HG02763 (cell line): ENCODE measurements around the gene DIDO1.
A peak's percentile ranks its signal among the peaks of the same experiment; 100 is the strongest.

Experiments used
- ATAC-seq: cut with Tn5 transposase; IDR thresholded peaks from one replicate; pipeline ENCODE4 v1.9.1; 2021; ENCODE audit warnings: mild to moderate bottlenecking, moderate library complexity; ENCODE audit not compliant: unreplicated experiment

DIDO1 gene

DNA sequence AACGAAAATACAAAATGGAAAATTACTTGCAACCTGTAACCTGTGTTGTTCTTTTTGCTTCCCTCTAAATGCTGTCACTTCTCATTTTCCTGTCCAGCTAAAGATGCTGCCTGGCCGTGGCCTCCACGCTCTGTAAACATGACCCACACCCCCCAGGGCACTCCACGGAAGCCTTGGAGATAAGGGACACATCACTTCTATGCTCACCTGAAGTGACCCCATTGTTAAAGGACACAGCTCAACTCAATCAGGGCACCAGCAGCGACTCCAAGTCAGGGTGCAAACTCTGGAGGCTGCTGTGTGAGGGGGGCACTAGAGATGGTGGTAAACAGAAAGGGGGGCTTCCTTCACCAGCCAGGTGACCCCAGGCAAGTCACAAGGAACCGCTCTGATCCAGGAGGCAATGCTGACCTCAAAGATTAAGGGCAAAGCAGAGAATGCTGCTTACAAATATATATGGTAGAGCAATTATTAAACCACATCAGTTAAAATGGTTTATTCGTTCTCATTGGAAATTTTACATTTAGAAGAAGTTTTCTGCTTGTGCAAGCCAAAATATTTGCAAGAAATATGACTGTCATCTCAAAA lies 13.2 kb downstream of the DIDO1 start:
- no peak for ATAC-seq

DNA sequence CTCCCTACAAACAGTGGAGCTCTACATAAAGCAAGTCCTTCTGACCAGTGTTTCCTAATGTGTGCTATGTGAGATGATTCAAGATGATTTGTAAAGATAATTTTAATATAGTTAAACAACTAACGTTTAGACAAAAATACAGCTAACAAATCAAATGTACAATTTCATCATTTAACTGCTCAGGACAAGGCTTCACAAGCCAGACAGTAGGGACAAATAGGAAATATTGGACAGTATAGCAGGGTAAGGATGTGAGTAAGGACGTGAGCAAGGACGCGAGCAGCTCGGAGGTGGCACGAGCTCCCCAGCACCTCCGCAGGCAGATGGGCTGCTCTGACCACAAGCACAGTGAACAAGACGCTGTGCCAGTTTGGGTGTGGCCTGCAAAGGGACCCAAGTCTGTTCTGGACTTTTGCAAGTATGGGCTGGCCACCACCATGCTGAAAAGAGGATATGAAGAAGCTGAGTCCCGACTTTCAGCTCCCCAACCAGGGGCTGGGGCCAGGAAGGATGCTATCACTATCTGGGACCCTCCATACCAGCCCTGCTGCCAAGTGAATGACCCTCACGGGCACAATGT lies 14.5 kb downstream of the DIDO1 start:
- ATAC-seq, result no peak

DNA sequence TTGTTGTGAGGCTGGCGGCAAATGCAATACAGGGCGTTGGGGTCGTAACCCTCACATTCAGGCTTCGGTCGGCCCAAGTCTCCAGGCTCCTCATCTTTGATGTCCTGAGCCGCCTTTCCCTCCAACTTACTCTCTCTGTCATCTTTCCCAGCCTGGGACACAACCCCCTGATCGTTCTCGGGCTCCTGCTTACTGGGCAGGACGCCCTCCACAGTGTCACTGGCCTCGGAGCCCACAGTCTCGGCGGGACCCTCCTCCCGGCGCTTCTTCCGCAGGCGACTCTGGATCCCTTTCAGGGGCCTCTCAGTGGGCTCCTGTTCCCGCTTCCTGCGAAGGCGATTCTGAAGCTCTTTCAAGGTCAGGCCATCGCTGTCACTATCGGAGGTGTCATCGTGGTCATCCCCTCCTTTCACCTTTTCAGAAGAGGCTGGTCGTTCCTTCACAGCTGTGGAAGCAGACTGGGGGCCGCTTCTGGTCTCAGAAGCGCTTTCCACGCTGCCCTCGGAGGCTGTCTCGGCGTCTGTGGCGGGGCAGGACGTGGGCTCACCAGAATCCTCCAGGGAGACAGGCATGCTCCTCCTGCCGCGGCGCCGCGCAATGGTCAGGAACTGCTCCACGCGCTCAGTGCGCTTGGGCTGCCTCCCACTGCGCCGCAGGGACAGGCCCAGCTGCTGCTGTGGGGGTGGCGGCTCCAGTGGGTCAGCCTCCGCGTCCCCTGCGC lies 15.4 kb downstream of the DIDO1 start:
- ATAC-seq, result no peak

DNA sequence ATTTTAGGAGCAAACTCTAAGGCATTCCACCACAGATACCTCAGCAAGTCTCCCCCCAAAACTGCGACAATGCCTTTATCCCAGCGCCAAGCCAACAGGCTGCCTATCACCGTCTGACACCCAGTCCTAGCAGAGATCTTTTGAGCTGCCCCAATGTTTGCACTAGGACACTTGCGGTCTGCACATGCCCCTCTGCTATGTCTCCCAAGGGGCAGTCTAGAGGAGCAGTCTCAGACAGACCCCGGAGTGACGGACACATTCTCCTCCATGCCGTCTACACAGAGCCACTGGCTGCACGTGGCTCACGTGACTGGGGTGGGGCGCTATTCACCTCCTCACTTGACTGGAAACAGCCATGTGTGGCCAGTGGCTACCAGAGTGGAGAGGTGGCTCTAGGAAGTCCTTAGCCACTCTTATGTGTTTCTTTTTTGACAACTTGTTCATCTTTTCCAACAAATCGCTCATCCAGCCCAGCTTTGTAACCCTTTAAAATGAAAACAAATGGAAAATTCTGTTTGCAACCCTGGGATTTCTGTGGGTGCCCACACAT lies 16.0 kb downstream of the DIDO1 start:
- ATAC-seq, result no peak

DNA sequence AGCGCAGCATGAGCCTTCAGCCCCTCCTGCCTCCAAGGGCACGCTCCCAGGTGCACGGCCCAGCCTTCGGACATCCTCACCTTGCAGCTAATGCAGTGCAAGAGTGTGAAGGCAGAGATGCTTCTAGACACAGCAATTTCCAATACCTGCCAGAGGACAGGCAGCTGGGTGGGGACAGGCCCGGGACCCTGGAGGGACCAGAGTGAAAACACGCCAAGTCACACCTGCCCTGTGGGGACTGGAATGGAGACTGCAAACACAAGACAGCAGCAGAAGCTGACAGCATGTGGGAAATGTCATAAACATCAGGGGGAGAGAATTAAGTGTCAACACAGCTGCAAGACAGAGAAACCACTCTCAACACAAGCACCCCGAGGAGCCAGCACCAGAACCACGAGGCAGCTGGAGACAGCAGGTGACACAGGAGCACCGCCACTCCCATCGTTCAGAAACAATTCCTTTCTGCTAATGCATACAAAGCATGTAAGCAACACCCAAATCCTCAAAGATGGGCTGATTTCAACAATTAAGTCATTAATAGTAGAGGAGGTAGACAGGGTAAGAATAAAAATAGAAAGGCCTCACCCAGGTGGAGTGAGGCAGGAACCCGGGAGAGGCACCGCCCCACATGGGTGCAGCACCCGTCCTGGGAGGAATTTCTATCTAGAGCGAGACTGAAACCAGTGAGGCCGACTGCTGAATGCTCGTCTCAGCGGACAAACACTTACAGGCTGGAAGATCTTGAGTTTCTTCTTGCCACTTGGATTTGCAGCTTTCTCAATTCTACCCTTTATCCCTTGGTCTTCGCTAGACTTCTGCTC lies 17.1 kb downstream of the DIDO1 start:
- ATAC-seq, result no peak

DNA sequence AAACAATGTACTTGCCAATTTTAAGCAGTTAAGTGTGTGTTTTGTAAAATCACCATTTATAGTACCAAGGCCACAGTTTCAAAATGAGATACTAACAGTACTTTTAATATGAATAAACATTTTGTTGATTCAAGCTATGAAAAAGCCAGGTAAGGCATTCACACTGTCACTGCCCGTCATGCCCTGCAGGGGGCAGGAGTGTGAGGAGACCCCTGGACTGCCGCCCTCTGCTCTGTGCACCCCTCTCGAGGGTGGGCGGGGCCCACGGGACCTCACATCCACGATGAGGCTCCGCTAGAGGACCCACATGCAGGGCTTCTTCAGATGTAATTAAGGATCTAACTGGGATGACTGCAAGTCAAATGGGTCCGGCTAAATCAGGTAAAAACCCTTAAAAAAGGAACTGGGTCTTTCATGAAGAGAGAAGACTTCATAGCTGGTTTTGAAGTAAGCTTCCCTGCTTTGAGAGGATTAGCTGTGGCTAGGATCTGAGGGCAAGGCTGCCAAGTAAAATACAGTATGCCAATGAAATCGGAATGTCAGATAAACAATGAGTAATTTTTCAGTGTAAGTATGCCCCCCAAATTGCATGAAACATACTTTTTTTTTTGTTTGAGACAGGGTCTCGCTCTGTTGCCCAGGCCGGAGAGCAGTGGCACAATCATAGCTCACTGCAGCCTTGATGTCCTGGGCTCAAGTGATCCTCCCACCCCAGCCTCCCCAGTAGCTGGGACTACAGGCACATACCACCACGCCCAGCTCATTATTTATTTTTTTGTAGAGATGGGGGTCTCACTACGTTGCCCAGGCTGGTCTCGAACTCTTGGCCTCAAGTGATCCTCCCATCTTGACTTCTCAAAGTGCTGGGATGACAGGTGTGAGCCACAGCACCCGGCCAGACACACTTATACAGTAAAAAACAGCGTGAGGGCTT lies 18.7 kb downstream of the DIDO1 start:
- ATAC-seq, result no peak

DNA sequence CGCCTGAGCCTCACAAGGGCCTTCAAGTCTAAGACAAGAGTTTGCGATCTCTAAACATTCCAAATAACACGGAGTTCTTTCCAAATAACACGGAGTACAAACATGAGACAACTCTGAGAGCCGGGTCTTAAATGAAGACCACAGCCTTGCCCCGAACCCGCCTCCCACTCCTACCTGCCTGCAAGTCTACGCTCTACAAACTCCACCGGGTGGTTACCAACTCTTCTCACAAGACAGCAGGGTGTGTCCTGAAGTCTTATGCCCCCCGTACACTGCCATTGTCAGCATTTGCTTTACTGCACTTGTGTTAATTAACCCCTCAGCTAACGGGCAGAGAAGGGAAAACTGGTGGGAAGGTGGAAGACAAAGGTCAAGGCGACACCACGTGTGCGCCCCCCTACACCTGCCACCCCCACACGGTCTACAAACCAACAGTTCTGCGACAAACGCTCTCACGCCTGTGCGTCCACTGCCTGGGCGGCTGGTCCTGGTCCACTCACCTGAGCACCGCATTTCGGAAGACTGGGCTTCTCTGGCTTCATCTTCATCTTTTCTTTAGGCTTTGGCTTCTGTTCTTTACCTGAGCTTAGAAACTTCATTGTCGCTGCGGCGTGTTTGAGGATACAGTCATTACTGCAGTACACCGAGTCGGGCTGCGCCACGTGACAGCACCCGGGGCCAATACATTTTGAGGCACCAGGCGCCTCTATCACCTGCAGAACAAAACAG lies 19.5 kb downstream of the DIDO1 start:
- ATAC-seq, result no peak

DNA sequence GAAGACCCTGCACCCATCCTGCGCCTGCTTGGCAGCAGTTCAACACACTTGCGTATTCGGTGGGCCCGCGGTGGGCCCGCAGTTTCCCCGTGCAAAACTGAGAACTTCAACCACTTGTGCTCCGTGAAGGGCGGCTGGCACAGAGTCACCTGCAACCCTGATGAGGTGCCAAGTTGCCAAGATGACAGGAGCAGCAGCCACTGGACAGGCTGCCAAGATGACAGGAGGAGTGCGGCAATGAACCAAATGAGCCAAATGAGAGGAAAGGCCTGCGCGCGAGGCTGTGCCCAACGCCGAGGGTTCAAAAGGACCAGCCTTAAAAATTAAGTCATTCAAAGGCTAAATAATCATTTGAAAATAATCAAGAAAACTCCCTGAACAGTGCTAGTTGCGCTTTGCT lies 20.1 kb downstream of the DIDO1 start:
- no peak for ATAC-seq

DNA sequence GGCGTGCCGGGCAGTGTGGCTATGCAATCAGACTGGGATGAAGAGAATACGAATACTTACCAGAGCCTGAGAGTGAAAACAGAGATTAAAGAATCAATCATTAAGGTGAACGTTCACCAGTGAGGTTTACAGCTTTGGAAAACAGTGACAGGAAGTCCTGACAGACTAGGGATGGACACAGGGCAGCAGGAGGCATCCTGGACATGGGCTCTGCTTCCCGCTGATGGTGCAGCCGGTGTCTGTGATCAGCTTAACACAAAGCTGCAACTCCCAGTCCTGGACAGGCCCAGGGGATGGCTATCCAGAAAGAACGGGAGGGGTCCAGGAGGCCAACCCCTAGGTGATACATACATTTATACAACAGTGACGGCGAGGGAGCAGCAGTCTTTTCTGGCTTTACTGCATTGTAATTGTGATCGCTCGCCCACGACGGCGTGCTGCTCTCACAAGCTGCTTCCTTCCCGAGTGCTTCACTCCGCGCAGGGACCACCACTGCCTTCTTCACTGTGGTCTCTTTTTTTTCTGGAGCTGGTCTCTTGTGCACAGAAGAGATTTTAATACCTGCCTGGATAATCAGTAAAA lies 20.7 kb downstream of the DIDO1 start:
- ATAC-seq, result no peak

DNA sequence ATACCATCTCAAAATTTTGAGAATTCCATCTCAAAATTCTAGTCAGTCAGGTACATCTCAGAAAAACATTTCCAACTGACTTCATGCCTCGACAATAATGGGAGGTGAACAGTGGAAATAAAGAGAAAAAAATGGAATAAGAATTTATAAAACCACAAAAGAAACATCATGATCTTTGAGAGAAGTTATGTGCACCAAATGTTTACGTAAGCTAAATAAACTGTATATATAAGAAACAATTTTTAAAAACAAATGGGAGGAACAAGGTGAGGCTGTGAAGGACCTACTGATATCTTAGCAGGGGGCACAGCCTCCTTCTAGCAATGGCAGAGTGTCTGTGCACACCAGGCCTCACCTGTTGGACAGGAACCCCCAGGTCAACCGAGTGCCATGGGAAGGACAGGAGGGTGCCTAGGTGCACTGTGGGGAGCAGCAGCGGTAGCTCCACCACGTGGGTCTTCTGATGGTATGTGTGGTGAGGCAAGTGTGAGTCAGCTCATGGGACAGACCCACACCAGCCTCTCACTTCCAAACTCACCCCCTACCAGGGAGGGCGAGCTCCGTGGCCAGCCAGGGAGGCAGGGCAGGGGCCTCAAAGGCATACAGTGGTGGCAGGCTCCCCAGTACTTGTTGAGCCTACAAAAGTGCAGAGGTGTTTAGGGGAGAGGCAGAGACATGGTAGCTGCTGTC lies 23.2 kb downstream of the DIDO1 start:
- no peak for ATAC-seq

DNA sequence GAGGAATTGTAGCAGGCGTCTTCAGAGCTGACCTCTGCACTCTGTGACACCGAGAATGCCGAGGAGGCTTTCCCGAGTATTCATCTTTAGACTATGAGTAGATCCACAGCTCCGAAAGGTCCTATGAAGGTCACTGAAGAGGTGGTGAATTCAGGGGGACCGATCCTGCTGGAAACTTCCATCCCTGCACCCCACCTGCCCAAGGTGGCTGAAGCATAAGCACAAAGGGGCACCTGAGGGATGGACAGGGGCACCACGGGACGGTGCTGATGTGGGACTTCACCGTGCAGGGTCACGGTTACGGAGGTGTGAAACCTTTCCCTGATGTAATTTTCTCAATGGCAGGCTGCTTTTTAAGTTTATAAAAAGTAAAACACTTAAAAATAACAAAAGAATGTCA lies 24.4 kb downstream of the DIDO1 start:
- ATAC-seq, result no peak

DNA sequence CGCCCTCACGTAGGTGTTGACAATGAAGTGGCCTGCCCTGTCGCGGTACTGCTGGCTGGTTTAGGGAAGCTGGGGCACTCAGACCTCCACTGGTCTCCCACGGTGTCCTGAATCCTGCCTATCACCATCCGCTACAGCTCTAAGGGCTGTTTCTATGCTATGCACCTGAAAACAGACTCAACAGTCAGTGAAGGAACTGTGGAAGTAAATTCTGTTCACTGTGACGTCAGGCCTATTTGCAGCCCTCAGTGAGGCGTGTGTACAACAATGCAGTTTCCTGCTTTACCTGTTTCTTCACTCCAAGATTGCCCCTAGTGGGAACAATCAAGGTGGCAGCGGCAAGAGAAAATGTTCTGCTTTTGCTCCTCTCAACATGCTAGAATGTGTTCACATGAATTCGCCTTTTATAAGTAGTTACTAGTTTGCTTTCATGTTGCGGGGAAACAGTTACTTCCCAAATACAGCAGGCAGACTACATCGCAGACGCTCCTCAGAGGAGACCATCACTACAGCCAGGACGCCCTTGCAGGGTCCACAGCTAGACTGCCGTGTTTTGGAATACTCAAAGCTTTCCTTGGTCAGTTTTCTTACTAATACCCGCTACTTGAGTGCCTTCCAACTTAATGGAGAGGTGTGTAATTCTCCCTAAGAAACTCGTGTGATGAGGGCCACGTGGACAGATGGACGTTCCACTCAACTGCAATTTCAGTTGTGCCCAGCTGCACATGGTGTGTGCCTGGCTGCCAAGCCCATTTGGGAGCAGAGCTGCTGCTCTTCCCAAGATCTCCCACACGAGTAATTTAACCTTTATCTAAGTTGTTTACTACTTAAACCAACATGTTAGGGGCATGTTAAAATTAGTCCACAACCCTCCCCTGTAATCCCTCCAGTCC lies 25.4 kb downstream of the DIDO1 start:
- no peak for ATAC-seq

DNA sequence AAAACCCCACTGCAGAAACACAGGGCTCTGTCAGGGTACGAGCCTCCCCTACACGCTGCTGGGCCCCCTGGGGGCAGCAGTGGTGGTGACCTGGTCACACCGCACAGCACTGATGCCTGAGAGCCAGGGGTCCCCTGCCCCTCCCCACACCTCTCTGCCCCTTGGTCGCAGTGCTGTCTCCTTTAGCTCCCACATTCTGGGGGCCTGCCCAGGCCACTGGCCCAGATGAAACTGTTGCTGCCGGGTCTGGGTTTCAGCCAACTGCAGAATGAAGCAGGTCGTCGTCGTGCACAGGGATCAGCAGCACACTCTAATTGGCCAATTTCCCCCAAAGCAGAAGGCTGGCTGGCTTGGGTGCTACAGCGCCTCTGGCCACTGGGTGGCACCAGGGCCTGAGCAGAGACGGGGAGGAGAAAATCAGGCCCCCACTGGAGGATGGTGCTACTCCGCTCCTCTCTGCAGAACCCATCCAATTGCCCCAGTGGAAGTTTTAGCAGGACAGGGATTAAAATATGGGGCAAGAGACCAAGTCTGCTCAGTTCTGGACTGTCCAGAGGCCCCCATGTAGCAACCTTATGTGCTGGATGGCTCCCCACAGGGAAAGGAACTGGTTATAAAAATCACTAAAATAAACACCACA lies 26.1 kb downstream of the DIDO1 start:
- peak; percentile 75 for ATAC-seq

DNA sequence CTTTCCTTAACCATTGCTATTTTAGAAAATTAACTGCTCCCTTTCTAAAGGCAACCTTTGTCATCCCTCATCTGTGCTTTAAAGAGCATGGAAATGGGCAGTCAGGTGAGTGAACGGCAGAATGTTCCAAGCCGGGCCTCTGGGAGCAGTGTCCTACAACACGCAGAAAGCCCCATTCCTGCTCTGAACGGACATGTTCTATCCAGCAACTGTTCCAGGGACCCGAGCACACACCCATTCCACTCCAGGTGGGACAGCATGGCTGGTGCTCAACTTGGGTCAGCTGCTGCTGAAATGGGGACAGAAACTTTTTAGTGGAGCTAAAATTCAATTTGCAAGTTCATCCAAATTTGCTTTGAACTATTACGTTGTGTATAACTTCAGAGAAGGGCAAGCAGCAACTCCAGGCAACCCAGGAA lies 26.7 kb downstream of the DIDO1 start:
- no peak for ATAC-seq

DNA sequence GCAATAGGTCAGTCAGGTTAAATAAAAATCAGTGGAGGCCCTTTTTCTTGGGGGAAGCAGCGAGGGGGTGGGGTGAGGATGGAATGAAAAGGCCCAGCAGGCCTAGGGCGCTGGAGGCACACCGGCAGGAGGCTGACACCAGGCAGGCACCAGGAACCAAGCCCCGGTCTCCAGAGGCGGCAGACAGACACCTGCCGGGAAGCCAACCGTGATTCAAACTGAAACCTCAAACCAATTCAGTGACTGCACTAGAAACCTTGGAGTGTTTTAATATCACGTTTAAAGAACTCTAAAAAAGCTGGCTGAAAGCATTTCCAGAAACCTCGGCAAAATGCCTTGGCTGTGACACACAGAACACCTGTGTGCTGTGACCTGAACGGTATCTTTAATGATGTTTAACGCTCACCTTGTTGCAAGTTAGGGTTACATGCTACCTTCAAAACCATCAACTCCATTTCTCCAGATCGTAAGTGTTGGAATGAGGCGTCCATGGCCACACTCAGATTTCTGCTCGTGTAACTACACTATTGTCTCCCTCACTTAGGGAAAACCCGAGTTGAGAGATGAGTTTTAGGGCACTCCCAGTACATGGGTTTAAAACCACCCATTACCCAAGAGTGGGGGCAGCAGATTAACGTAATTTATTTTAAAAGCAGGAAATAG lies 27.2 kb downstream of the DIDO1 start:
- no peak for ATAC-seq

DNA sequence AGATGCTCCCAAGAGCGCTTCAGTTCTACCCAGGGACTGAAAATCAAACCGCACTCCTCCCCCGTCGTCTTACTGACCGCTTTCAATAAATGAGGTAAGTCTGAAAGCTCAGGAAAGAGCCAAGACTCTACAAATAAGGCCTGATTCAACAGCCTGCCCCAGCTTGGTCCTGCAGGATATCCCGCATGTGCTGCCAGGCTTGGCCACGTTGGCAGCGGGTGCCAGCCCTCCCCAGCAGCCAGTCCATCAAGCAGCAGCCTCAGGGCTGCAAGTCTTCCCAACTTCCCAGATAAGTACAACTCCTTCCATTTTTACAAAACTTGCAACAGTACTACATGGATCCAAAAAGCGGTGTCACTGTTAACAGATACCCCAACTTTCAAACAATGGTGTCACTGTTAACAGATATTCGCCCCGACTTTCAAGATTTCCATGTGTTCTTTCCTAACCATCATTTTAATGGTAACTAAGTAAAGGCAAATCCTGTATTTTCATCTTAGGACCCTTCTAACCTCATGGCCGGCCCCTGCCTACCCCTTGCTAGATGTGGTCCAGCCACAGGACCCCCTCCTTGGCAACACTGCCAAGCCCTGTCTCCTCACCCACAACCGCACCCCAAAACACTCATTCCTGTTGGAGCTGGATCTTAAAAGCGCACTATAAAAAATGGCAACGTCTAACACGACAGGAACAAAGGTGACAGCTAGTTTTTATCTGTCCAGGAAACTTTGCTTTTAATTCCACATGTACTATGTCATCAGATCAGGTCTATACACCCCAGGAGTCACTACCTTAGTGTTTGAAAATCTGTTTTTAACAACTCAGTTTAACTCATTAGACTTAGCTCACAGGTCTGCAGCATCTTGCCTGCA lies 28.0 kb downstream of the DIDO1 start:
- ATAC-seq, result no peak
